Lower leg skin (tissue), 4 donors: ENCODE results near the gene PWWP2A. TPM values are rescaled to one million over a fixed set of nuclear protein-coding genes. Genes with fewer than 3 reads are reported as not detected.
A peak's percentile ranks its signal among the peaks of the same experiment; 100 is the strongest.

Experiments
- DNase-seq, 2 donors: peaks; one replicate each; pipeline ENCODE4 v3.0.0-alpha.2; 2019; ENCODE audit warnings: low spot score in 2 of 2
- H3K4me3 ChIP-seq: fragments of 200-600 bp; sonication (generic); 2 replicates; pipeline ENCODE4 v1.5.1; 2017; ENCODE audit warnings: mild to moderate bottlenecking, low read depth; ENCODE audit not compliant: poor library complexity, severe bottlenecking
- POLR2A ChIP-seq, 2 donors: fragments of 450-650 bp; IDR thresholded peaks; one replicate each; pipeline ENCODE4 v1.6.1; 2016 to 2017; ENCODE audit warnings: antibody characterized with exemption in 2 of 2, mild to moderate bottlenecking in 1 of 2, moderate library complexity in 1 of 2
- WGBS, 2 donors: methylation state at CpG; one replicate each; pipeline ENCODE4 v1.1.5; 2018; 5-methylcytosine and 5-hydroxymethylcytosine counted together
- intact Hi-C: fragments of 100-400 bp; cut with DNase I; formaldehyde crosslinking; loops from one replicate; pipeline ENCODE4 v1.15.0; 2023; ENCODE audit warnings: low total_unique reads
- total RNA-seq, 4 donors: library from RNA; depleted of rRNA; stranded (reverse); fragments of >200 nt; gene quantifications; one replicate each; pipeline ENCODE4 v1.1.0, GENCODE V29; 2016
- TF ChIP-seq, protein P1 (sequence below), 3 donors: fragments of 450-650 bp; IDR thresholded peaks; one replicate each; pipeline ENCODE4 v1.5.1; 2016; ENCODE audit warnings: antibody characterized with exemption in 3 of 3, mild to moderate bottlenecking in 3 of 3, moderate library complexity in 2 of 3

Gene PWWP2A
- total RNA-seq, 4 donors from 2014 or later = 43.3 to 46.9 (median 46.4) TPM

DNA sequence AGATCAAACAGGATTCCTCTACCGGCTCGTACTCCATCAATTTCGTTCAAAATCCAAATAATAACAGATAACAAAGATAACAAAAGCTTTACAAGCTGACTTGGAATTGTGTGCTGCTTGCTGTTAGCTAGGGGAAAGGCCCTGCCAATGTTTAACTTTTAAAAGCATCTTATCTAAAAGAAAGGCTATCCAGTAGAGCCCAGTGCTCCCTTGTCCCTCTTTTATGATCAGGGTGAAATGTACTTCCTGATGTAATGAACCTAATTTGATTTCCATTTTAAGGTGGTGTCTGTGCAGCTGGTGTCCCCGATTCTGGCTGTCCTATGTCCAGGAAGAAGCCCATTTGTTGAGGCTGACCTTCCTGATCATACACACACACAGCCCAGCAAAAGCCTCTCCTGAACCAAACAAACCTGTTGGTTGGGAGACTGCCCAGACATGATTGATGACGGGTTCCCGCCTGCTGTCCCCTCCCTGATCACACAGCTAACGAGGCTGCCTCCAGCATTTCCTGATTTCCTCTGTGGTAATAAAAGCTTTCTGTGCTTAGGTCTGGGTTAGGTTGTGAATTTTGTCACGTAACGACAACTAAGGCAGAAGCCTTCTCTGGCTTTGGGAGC is 54.1 kb downstream of the PWWP2A start:
- peak in 1 of 2 donors; percentile 65 for DNase-seq

DNA sequence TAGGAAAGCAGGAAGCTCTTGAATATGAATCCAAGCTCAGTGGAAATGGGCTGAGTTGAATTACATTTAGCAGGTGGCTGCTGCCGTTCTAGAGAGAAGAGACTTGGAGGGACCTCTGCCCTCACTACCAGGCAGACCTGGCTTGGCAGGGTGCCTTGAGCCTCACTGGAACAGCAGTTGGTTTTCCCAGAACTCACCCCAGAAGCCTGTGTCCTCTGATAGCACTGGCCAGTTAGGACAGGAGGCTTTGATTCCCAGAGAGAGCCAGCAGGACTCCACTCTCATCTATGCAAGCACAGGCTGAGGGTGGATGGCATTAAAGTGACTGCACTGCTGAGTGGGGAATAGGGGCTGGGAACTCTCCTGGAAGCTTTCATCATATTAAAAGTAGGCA is 54.8 kb downstream of the PWWP2A start:
- intact Hi-C loops = no loop called here
- DNase-seq = no peak
- WGBS, 2 donors = 33 to 82% methylated on average over 1 of the region's 1 CpG
- no peak for TF ChIP-seq POLR2A (IDR thresholded peaks at IDR 0.05)
- TF ChIP-seq, protein P1, sequence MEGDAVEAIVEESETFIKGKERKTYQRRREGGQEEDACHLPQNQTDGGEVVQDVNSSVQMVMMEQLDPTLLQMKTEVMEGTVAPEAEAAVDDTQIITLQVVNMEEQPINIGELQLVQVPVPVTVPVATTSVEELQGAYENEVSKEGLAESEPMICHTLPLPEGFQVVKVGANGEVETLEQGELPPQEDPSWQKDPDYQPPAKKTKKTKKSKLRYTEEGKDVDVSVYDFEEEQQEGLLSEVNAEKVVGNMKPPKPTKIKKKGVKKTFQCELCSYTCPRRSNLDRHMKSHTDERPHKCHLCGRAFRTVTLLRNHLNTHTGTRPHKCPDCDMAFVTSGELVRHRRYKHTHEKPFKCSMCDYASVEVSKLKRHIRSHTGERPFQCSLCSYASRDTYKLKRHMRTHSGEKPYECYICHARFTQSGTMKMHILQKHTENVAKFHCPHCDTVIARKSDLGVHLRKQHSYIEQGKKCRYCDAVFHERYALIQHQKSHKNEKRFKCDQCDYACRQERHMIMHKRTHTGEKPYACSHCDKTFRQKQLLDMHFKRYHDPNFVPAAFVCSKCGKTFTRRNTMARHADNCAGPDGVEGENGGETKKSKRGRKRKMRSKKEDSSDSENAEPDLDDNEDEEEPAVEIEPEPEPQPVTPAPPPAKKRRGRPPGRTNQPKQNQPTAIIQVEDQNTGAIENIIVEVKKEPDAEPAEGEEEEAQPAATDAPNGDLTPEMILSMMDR (IDR thresholded peaks at IDR 0.05) = no peak
- no peak overlapping the region for H3K4me3 ChIP-seq

More for the DNA sequence above, 54.1 kb downstream of the PWWP2A start:
- TF ChIP-seq, protein P1 (IDR thresholded peaks at IDR 0.05) = no peak
- TF ChIP-seq POLR2A (IDR thresholded peaks at IDR 0.05) = no peak
- intact Hi-C loops = no loop called here
- no peak overlapping the region for H3K4me3 ChIP-seq
- 43 to 58% methylated on average over 9 of the region's 9 CpGs for WGBS, 2 donors

DNA sequence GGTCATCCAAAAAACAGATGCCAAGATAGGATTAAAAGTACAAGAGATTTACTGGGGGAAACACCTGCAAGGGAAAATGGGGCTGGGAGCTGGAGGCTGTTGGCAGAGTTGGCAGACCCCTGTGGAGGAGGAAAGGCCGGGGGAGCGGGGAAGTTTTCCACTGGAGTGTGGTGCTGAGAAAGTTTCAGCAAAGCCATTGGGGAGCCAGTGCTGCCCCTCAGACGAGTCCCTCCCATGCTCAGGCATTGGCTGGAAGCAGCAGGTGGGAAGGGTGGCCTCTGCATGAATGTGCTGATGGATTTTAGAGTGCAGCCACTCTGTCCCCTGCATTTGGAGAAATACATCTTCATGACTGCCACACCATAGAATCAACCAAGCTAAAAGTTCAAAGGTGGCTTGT is 57.5 kb downstream of the PWWP2A start:
- WGBS, 2 donors = 88 to 90% methylated on average over 3 of the region's 3 CpGs
- H3K4me3 ChIP-seq = no peak overlapping the region
- no peak for TF ChIP-seq POLR2A (IDR thresholded peaks at IDR 0.05)
- TF ChIP-seq, protein P1 (IDR thresholded peaks at IDR 0.05) = no peak
- DNase-seq = no peak
- intact Hi-C loops = no loop called here

DNA sequence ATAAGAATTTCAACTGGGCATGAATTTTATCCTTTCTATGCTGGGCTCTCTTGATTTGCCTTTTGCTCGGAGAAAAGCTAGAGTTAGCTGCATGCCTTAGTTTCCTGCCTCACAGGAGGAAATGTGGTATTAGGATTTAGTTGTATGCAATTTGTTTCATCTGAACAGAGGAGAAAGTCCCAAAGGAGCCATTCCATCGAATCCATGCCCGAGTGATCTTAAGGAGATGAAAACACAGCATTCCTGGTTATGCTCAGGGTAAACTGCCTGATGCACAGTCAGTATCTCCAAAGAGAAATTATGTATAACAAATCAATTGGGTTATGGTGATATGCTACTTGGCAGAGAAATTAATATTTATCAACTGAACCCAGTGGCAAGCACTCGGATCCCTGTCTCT is 59.2 kb downstream of the PWWP2A start:
- no peak for DNase-seq
- intact Hi-C loops = no loop called here
- 86 to 95% methylated on average over 4 of the region's 4 CpGs for WGBS, 2 donors
- no peak overlapping the region for H3K4me3 ChIP-seq
- TF ChIP-seq, protein P1 (IDR thresholded peaks at IDR 0.05) = no peak
- TF ChIP-seq POLR2A (IDR thresholded peaks at IDR 0.05) = no peak

- no peak overlapping the region for H3K4me3 ChIP-seq
- intact Hi-C loops = no loop called here
- no peak for DNase-seq
- WGBS, 2 donors = 72 to 86% methylated on average over 4 of the region's 4 CpGs
- TF ChIP-seq, protein P1 (IDR thresholded peaks at IDR 0.05) = no peak
- TF ChIP-seq POLR2A (IDR thresholded peaks at IDR 0.05) = no peak
Observed at GRCh38 chr5:160057256-160057655, 62.0 kb downstream of the PWWP2A start.

- intact Hi-C loops = no loop called here
- no peak for DNase-seq
- WGBS, 2 donors = 77 to 92% methylated on average over 2 of the region's 2 CpGs
- no peak overlapping the region for H3K4me3 ChIP-seq
- TF ChIP-seq, protein P1 (IDR thresholded peaks at IDR 0.05) = no peak
- TF ChIP-seq POLR2A (IDR thresholded peaks at IDR 0.05) = no peak
Observed at GRCh38 chr5:160054831-160055230, 64.4 kb downstream of the PWWP2A start.
